Measurements from ENCODE around the gene SLAMF8.

DNA sequence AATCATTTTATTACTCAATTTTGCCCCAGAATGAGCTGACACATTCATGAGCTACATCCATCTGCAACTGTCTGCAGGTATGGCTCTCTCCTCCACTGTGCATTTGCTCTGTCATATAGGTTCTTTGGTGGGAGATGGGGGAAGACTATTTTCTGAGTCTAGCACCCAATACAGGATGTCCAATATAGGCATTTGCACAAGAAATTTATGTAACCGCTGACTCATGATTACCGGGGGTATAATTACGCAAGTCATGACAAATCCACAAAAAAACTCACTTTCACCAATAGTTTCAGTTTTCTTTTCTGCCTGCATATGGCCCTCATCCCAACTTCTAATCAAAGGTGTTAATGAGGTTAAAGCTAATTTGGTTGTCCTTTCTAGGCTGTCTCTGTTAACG, 53.3 kb downstream of the SLAMF8 start:
- TF ChIP-seq CTCF (conservative IDR thresholded peaks at IDR 0.05 in 1 of 2, IDR thresholded peaks at IDR 0.05 in 1 of 2; ENCODE audit: extremely low read depth in 1 of 2, insufficient read depth in 1 of 2, low read depth in 1 of 2, low read length in 2 of 2) (no peak), EZH2 (IDR thresholded peaks at IDR 0.05; ENCODE audit: borderline replicate concordance, low read length) (no peak)

Data from mammary epithelial cell (primary cell).